GM19240 (cell line): ENCODE data around the gene NECTIN3.

Experiments
- DNase-seq: peaks from one replicate; pipeline ENCODE4 v3.0.0; 2011; ENCODE audit warnings: low spot score; ENCODE audit not compliant: insufficient read length

The NECTIN3 gene

DNA sequence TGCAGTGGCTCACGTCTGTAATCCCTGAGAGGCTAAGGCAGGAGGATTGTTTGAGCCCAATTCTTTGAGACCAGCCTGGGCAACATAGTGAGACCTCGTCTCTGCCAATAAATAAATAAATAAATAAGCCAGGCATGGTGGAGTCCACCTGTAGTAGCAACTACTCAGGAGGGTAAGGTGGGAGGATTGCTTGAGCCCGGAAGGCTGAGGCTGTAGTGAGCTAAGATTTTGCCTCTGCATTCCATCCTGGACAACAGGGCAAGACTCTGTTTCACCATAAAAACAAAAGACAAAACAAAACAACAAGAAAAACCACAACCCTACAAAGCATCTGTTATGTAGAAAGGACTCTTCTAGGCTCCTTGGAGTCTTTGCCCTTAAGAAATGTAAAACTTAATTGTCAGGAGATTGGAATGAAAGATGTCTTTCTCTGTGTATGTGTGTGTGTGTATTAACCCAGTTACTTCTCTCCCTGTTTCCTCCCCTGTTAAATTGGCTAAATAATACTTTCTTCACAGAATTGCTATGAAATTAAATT lies 9.5 kb downstream of the NECTIN3 start:
- no peak for DNase-seq

DNA sequence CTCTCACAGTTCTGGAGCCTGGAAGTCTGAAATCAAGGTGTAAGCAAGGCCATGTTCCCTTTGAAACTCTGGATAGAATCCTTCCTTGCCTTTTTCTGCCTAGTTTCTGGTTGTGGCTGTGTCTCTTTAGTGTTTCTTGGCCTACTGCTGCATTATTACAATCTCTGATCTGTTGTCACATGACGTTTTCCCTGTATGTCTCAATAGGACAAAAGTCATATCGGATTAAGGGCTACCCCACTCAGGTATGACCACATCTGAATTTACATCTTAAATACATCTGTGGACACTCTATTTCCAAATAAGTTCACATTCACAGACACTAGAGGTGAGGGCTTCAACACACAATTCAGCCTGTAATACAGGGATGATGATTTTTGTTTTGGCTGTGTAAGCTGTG lies 13.3 kb downstream of the NECTIN3 start:
- no peak for DNase-seq

GRCh38 chr3:111087924-111088469 lies 16.4 kb downstream of the NECTIN3 start:
- DNase-seq, result no peak

- no peak for DNase-seq
Observed at GRCh38 chr3:111096487-111097209, 25.0 kb downstream of the NECTIN3 start.

DNA sequence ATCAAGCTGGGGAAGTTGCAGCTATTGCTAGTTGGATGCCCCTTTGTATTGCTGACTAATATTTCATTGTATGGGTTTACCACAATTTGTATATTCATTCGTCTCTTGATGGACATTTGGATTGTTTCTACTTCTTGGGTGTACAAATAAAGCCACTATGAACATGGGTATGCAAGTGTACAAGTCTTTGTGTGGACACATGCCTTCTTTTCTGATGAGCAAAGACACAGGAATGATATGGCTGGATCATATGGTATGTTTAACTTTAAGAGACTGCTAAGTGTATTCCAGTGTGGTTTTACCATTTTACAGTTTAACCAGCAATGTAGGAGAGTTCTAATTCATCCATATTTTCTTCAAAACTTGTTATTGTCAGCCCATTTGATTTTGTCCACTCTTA lies 32.2 kb downstream of the NECTIN3 start:
- no peak for DNase-seq

DNA sequence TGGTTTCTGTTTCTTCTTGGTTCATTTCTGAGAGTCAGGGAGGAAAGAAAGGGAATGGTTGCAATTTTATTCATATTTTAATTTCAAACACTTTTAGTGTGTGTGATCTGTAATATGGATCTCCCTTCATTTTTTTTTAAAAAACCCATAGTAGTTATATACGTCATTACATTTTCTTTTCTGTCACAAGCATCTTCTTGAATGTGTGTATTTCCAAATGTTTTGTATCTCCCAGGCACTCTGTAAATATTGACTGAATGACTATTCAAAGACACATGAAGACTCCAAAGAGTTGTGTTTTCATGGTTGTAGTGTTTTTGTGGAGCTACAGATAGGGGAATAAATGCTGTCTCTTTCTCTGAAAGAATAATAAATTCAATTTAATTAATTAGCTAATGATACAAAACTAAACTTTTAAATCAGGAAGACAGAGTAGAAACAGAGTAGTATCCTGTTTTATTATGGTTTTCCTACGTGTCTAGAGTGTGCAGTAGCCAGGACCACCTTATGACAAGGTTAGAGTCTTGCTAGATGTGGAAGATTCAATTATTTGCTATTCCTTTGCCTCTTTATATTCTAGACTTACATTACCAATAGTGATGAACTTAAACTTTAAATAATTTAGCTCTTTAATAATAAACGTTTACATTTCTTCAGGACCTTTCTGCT lies 35.5 kb downstream of the NECTIN3 start:
- DNase-seq, result no peak

- no peak for DNase-seq
Observed at GRCh38 chr3:111107662-111108035, 36.0 kb downstream of the NECTIN3 start.

DNA sequence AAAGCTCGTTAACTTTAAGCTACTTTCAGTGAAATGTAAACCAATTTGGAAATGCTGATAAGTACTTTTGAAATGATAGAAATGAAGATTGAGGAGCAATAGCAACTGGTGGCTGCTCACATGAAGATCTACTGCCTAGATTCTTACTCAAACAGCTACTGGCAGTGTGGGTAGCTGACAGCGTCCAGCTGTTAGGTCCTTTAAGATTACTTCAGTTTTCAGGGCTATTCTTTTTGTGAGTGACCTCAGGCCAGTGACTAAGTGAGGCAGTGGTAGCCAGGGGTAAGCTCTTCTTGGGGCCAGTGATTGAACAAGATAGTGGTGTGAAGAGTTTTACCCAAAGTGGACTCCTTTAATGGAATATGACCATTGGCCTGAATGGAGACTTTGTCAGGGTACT lies 41.3 kb downstream of the NECTIN3 start:
- no peak for DNase-seq

- DNase-seq, result no peak
Observed at GRCh38 chr3:111128884-111129283, 57.3 kb downstream of the NECTIN3 start.

GRCh38 chr3:111130827-111131226 lies 59.2 kb downstream of the NECTIN3 start:
- DNase-seq, result no peak

- DNase-seq, result no peak
Observed at GRCh38 chr3:111134302-111134701, 62.7 kb downstream of the NECTIN3 start.

DNA sequence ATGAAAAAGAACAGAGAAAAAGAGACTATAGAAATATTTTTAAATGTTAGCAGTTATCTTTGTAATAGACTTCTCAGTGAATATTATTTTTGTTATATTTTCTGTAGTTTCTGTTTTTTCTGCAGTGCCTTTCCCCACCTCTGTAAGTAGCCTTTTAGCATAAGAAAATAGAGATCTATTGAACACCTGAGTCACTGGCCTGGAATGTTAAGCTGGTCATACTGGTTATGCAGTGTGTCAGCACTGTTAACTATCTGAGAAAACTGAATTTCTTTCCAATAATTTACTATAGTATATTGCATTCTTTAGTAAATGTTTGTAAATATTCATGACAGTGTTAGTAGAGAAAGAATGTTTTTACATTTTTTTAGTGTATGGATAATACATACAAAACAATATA lies 79.8 kb downstream of the NECTIN3 start:
- no peak for DNase-seq

DNA sequence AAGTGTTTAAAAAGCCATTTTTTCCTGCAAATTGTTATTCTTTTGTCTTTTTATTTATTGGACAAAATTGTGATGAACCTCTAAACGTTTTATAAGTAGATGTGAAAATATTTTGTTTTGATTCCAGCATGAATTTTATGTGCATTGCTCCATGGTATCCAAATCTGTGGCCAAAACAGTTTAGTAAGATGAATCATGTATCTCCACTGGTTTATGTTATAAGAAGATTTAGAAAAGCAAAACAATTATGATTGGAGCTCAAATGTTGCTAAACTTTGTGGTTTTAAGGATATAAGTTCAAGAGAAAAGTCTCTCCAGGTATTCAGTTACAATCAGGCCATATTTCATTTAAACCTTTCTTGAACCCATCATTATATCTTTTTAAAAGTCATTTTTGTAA lies 80.9 kb downstream of the NECTIN3 start:
- no peak for DNase-seq

- DNase-seq, result no peak
Observed at GRCh38 chr3:111156517-111156916, 84.9 kb downstream of the NECTIN3 start.

DNA sequence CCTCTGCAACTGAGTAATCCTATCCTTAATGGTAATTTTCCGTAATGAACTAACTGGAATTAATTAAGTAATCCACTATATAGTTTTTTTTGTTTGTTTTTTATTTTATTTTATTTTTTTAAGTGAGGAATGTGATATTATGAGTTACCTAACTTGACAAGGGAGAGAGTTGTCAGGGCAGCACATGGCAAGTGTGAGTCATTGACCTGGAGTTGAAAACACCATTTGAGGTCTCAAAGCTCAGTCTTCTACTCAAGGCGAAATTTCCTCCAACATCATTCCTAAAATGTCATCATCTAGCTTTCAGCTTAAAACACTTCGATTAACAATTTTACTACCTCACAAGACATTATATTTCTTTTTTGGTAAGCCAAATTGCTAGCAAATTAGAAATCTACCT lies 87.8 kb downstream of the NECTIN3 start:
- DNase-seq, result no peak

GRCh38 chr3:111164621-111165020 lies 93.0 kb downstream of the NECTIN3 start:
- DNase-seq, result no peak

GRCh38 chr3:111165411-111165810 lies 93.8 kb downstream of the NECTIN3 start:
- no peak for DNase-seq

DNA sequence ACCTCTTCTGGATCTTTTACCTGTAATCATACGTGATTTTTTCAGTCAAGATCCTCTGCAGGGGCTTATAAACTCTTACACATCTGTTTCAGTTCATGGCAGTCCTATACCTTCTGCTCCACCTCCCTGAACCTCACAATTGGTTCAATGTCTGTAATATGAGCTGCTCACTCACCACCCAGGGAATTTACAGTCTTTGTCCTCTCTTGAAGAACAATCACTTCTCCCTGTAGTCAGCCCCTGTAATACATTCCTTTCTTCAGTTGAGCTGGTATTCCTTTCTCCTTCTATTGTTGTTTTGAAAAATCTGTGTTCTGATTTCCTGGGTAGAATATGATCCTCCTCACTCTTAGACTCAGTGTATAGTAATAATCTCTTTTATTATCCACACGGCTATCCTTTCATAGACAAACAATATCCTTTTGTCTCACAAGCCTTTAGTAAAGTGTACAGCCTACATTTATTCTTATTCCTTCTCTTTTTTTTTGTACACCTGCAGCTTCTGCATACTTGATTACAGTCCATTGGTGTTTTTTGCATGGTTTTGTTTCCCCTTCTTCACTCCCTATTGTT lies 101.8 kb downstream of the NECTIN3 start:
- DNase-seq, result no peak

GRCh38 chr3:111173906-111174305 lies 102.3 kb downstream of the NECTIN3 start:
- no peak for DNase-seq

- no peak for DNase-seq
Observed at GRCh38 chr3:111190518-111190917, 118.9 kb downstream of the NECTIN3 start.

GRCh38 chr3:111193472-111193871 lies 121.9 kb downstream of the NECTIN3 start:
- no peak for DNase-seq

DNA sequence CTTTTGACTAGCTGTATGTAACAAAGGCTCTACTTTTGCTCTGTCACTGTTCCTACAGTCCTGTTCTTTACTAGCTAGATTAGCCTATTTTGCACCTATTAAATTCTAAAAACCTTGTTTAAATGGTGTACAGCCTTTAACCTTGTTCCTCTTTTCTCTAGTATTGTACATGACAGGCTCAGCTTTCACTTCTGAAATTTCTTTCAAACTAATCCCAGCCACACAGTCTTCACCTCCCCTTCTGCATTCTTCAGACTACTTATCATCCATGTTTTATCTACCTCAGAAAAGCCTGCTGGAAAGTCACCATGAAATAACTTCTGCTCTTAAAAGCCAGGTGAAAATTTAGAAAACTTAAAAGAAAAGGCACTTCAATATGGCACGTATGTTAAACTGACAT lies 122.4 kb downstream of the NECTIN3 start:
- no peak for DNase-seq
